ENCODE data around the gene MRGPRD.

The MRGPRD gene

DNA sequence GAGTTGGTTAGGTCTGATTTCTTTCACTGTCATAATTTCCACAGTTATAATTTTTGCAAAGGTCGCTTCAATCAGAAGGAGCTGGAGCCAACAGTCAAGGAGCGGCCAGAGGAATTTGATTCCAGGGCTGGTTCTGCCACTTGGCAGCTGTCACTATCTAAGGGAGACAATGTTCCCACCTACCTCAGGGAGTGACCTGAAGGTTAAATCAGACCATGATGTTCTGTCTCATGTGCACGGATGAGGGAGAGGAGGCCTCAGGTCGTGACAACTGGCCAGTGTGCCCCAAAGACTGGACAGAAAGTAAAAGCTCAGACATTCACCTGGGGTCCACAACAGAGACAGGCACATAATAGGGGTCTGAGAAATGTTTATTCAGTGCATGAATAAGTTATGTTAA, 7.6 kb downstream of the MRGPRD start:
- DNase-seq (ENCODE audit: insufficient read length, low spot score) (no peak), FAIRE-seq (no peak)

- FAIRE-seq (no peak), DNase-seq (ENCODE audit: insufficient read length, low spot score) (no peak)
These were observed 9.7 kb downstream of the MRGPRD start for GRCh38 chr11:68970921-68971636.

DNA sequence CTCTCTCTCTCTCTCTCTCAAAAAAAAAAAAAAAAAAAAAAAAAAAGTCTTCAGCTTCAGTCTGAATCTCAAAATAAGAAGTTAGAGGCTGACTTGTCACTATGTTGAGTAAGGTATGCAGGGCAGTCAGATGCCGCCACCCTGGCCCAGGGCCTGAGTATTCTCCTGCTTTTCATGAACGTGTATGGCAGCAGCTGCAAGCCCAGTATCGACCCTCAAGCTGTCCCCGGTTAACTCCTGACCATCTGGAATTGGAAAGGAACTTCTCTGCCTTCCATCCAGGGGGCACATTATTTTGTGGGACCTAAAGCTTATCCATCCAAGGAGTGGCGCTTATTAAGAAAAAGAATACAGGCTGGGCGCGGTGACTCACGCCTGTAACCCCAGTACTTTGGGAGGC, 11.4 kb downstream of the MRGPRD start:
- FAIRE-seq, result no peak

DNA sequence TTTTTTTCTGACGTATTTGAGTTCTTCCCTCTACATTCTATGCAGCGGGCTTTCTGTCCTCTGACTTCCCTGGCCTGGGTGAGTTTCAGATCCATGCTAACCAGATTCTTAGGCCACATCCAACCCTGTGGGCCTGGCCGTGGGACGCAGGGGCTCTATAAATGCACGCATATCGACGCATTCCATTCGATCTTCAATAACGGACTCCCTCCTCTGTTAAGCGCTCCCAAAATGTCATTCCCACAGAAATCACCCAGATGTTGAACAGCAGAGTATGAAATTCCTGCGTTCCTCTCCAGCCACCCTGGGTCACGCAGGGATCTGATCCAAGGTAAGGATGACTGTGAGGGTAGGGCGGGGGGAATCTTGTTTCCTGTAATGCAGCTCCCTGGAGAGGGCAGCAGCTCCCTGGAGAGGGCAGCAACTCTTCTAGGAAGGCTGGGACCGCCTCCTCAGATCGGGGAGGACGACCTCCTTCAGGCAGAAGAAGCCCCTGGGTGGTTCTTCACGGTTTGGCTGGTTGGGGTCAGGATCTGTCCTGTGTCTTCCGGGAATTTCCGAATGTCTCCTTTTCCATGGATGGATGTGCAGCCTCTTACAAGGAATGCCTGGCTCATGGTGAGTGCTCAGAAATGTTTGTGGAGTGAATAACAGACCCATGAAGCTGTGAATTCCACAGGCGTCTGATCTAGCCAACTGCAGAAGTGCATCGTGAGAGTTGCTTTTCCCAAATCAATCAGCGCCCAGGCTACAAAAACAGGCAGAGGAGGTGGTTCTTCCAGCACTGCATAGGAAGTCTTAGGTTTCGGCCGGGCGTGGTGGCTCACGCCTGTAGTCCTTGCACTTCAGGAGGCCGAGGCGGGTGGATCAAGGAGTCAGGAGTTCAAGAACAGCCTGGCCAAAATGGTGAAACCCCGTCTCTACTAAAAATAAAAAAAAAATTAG, 12.2 kb downstream of the MRGPRD start:
- FAIRE-seq (no peak), DNase-seq (ENCODE audit: insufficient read length, low spot score) (no peak)

More for the DNA sequence above, 11.4 kb downstream of the MRGPRD start:
- no peak for DNase-seq (ENCODE audit: insufficient read length, low spot score)

DNA sequence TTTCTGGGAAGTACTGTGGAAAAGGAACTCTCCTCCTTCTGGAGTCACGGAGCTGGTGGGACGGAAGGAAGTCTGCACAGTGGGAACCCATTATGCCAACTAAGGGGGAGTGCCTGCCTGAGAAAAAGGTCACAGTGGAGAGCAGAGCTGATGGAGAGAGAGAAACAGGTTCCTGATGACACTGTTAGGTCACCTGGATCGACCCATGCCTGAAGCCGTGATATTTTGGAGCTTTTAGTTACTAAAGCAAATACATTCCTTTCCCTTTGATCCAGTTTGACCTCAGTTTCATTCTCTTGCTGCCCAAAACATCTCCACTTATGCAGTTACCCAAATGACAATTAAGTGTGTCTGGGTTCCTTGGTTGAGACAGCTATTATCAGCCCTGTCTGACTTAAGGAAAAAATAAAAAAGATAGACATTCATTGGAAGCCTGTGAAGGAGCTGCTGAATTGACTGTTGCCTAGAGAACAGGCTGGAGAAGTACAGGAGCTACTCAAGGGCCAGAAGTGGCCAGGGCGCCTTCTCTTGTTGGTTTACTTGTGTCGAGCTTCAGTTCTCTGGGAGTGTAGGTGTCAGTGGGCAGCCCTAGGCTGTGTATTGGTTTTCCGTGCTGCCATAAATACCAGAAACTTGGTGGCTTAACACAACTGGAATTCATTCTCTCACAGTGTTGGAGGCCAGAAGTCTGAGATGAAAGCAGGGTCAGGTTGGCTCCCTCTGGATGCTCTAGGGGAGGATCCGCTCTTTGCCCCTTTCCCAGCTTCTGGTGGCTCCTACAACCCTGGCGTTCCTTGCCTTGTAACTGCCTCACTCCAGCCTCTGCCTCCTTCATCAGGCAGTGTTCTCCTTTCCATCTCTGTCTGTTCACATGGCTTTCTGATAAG, 13.6 kb downstream of the MRGPRD start:
- no peak for DNase-seq (ENCODE audit: insufficient read length, low spot score)
- no peak for FAIRE-seq

- DNase-seq (ENCODE audit: insufficient read length, low spot score) (no peak), FAIRE-seq (no peak)
These were observed 14.6 kb downstream of the MRGPRD start for GRCh38 chr11:68965901-68966853.

- FAIRE-seq, result peak; percentile 23
- DNase-seq (ENCODE audit: insufficient read length, low spot score), result no peak
These were observed 17.0 kb downstream of the MRGPRD start for GRCh38 chr11:68963779-68964178.

GRCh38 chr11:68962527-68963250, 18.1 kb downstream of the MRGPRD start:
- DNase-seq (ENCODE audit: insufficient read length, low spot score) (no peak), FAIRE-seq (no peak)

- FAIRE-seq (no peak), DNase-seq (ENCODE audit: insufficient read length, low spot score) (no peak)
These were observed 19.5 kb downstream of the MRGPRD start for GRCh38 chr11:68961245-68961644.

- FAIRE-seq (no peak), DNase-seq (ENCODE audit: insufficient read length, low spot score) (no peak)
These were observed 20.3 kb downstream of the MRGPRD start for GRCh38 chr11:68960294-68961071.

DNA sequence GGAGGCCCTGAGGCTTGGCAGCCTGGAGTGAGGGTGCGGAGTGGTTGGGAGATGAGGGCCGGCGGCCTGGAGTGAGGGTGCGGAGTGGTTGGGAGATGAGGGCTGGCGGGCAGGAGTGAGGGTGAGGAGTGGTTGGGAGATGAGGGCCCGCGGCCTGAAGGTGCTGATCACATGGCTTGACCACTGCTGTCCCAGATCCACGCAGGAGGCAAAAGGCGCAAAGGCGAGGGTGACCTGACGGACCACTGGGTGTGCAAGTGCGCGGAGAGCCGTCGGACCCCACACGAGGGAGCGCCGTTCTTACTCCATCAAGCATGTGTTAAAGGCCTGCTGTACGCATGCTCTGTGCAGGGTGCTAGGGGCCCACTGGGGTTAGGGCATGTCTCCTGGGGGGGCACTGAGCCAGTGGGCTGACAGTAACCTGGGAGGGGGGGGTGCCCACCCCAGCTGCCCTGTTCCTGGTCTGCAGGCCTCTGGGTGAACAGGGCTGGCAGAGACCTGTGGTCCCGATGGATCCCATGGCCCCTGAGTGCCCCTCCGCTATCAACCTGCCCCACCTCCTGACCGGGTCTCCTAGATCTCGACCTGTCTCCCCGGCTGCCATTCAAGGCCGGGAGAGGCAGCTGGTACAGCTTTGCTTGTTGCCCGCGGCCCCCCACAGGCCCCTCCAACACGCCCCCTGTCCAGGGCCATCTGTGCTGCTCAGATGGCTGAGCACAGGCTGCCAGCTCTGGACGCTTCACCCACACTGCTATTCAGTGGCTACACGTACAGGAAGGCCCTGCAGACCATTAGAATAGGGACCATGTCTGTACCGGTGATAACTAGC, 21.1 kb downstream of the MRGPRD start:
- DNase-seq (ENCODE audit: insufficient read length, low spot score) (no peak), FAIRE-seq (no peak)

DNA sequence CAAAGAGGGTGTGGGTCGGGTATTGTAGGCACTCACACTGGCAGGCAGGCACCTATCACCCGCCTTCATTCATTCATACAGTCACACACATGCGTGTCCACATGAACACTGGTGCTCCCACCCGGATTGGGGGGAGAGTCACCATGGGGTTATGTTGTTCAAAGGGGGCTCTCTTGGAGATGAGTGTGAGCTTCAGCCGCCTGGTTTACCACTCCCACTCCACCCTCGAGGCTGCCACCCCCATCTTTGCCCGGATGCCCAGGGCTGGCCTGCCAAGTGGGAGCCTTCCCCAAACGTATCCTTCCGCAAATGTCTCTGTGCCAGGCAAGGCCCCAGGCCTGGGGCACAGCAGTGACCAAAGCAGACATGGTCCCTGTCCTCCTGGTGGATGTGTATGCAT, 22.6 kb downstream of the MRGPRD start:
- no peak for FAIRE-seq

GRCh38 chr11:68956547-68957254, 24.1 kb downstream of the MRGPRD start:
- no peak for DNase-seq (ENCODE audit: insufficient read length, low spot score)
- no peak for FAIRE-seq

More for the DNA sequence above, 22.6 kb downstream of the MRGPRD start:
- no peak for DNase-seq (ENCODE audit: insufficient read length, low spot score)

DNA sequence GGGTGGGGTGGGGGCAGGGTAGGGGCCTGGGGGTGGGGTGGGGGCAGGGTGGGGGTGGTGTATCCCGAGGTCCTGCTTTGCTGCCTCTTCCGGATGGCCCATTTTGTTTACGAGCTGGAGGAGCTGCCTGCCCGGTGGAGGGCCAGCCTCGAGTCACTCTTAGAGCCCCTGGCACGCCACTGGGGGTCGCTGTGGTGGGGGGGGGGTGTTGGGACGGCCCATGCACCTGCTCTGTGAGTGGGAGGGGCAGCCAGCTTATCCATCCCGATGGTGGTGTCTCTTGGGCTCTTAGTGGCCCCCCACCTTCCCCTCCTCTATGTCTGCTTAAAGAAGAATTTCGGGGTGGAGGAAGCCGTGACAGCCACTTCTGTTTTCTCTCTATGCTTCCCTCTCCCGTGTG, 24.6 kb downstream of the MRGPRD start:
- FAIRE-seq, result no peak
- DNase-seq (ENCODE audit: insufficient read length, low spot score), result peak; percentile 41

DNA sequence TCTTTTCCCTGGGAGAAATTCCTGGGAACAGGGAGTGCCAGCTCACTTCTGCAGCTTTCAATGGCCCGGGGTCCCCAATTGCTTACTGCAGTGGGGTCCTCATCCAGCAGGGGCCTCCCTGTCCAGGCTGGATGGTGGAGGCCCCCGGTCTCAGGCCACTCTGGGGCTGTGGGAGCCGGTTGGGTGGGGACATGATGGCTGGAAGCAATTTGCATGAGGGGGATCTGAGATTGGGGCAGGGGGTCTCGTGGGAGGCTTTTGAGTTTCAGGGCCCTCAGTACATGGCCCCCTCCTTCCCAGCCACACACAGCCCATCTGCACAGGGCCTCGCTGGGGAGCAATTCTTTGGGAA, 25.2 kb downstream of the MRGPRD start:
- DNase-seq (ENCODE audit: insufficient read length, low spot score) (no peak), FAIRE-seq (no peak)

DNA sequence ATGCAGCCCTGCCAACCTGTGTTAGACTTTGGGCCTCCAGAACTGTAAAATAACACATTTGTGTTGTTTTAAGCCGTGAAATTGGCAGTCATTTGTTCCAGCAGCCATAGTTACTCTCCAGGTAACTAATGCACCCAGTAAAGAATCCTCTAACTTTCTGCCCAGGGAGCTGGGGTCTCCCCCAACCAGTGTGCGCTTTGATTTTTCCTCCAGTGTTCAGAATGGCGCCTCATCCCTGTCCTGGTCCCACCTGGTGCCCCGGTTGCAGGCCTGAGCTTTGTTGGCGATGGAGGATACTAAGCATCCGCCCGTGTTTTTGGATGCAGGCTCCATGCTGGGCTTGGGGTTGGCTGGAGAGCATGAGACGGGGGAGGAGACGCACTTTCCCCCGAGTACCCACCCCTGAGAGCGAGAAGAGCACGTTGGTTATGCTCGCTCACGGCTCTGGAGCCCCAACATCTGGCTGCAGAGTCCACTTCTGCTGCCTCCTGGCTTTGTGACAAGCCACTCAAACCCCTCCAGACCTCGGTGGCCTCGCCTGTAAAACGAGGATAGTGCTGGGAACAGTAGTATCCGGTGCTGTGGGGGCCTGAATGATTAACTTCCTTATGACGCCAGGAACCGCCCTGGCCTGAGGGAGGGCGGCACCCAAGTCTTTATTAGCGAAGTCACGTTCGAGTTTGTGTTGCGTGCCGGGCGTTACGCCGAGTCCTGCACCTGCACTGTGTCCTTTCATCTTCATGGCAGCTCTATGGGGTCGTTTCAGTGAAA, 25.8 kb downstream of the MRGPRD start:
- no peak for FAIRE-seq
- no peak for DNase-seq (ENCODE audit: insufficient read length, low spot score)
